HL-60 (cell line): ENCODE measurements around the gene TTLL1.

Experiments used
- DNase-seq, 2 experiments: peaks; one replicate each; pipeline ENCODE4 v3.0.0-alpha.2; 2010 to 2020; ENCODE audit warnings: low read depth in 1 of 2, low spot score in 1 of 2
- H3K27ac ChIP-seq: fragments of 250-450 bp; sonication (Bioruptor Pico); replicated peaks from 2 replicates; pipeline ENCODE4 v1.5.1; 2020; ENCODE audit warnings: mild to moderate bottlenecking, moderate library complexity
- H3K27me3 ChIP-seq: fragments of 250-450 bp; sonication (Bioruptor Pico); 2 replicates; pipeline ENCODE4 v1.5.1; 2021; ENCODE audit warnings: mild to moderate bottlenecking, moderate library complexity; ENCODE audit not compliant: insufficient read depth, poor library complexity, severe bottlenecking
- H3K4me3 ChIP-seq: replicated peaks from 2 replicates; pipeline ENCODE4 v1.5.1; 2011; ENCODE audit warnings: mild to moderate bottlenecking, control low read depth, low read length; ENCODE audit not compliant: insufficient read depth
- CTCF ChIP-seq: IDR thresholded peaks from one replicate; pipeline ENCODE4 v1.5.1; 2011; ENCODE audit warnings: low read length, control low read depth, inconsistent platforms; ENCODE audit not compliant: insufficient read depth
- GABPA ChIP-seq: IDR thresholded peaks from 2 replicates; pipeline ENCODE4 v1.6.1; 2012; ENCODE audit warnings: low read depth
- POLR2AphosphoS5 ChIP-seq: IDR thresholded peaks from 2 replicates; pipeline ENCODE4 v1.6.1; 2012; ENCODE audit warnings: low read depth
- REST ChIP-seq: IDR thresholded peaks from 2 replicates; pipeline ENCODE4 v1.6.1; 2012; ENCODE audit warnings: low read depth; ENCODE audit not compliant: insufficient replicate concordance
- SPI1 ChIP-seq: IDR thresholded peaks from 2 replicates; pipeline ENCODE4 v1.6.1; 2012; ENCODE audit warnings: low read depth, mild to moderate bottlenecking, borderline replicate concordance

TTLL1 gene

GRCh38 chr22:43042101-43042780 lies 47.0 kb downstream of the TTLL1 start:
- Histone ChIP-seq H3K4me3 (no peak overlapping the region), H3K27ac (no peak overlapping the region), H3K27me3 (no peaks in the 10 kb centered on the region)
- no peak for DNase-seq
- TF ChIP-seq GABPA (no peak), POLR2AphosphoS5 (no peak)

- DNase-seq: no peak
- H3K27ac ChIP-seq: no peak overlapping the region
- H3K27me3 ChIP-seq: no peaks in the 10 kb centered on the region
- TF ChIP-seq CTCF (no peak), GABPA (no peak), REST (no peak), POLR2AphosphoS5 (no peak), SPI1 (no peak)
- no peak overlapping the region for H3K4me3 ChIP-seq
These were observed 49.4 kb downstream of the TTLL1 start for GRCh38 chr22:43039800-43040199.

GRCh38 chr22:43038325-43038724 lies 50.9 kb downstream of the TTLL1 start:
- no peak for DNase-seq
- Histone ChIP-seq H3K27me3 (no peaks in the 10 kb centered on the region), H3K27ac (no peak overlapping the region), H3K4me3 (no peak overlapping the region)
- TF ChIP-seq GABPA (no peak), REST (no peak), POLR2AphosphoS5 (no peak), SPI1 (no peak), CTCF (no peak)

- H3K4me3 ChIP-seq: no peak overlapping the region
- TF ChIP-seq SPI1 (no peak), GABPA (no peak), POLR2AphosphoS5 (no peak), REST (no peak), CTCF (no peak)
- no peak for DNase-seq
These were observed 52.8 kb downstream of the TTLL1 start for GRCh38 chr22:43036282-43036829.

More at GRCh38 chr22:43036282-43036829, 52.8 kb downstream of the TTLL1 start:
- no peaks in the 10 kb centered on the region for H3K27me3 ChIP-seq
- no peak overlapping the region for H3K27ac ChIP-seq
